ENCODE data around the gene LIN28B.

GRCh38 chr6:105043979-105044378 is 87.1 kb downstream of the LIN28B start:
- TF ChIP-seq POLR2A (IDR thresholded peaks at IDR 0.05; ENCODE audit: low read length) (no peak), GATA1 (IDR thresholded peaks at IDR 0.05; ENCODE audit: low read depth, low read length) (no peak)

Measured in erythroblast (primary cell).